ENCODE data around the gene CPM.
"Not testable (repeated sequence)": the region's sequence is repeated elsewhere in the genome, so short reads cannot be mapped to it uniquely, and the experiment has no call there.

The CPM gene

DNA sequence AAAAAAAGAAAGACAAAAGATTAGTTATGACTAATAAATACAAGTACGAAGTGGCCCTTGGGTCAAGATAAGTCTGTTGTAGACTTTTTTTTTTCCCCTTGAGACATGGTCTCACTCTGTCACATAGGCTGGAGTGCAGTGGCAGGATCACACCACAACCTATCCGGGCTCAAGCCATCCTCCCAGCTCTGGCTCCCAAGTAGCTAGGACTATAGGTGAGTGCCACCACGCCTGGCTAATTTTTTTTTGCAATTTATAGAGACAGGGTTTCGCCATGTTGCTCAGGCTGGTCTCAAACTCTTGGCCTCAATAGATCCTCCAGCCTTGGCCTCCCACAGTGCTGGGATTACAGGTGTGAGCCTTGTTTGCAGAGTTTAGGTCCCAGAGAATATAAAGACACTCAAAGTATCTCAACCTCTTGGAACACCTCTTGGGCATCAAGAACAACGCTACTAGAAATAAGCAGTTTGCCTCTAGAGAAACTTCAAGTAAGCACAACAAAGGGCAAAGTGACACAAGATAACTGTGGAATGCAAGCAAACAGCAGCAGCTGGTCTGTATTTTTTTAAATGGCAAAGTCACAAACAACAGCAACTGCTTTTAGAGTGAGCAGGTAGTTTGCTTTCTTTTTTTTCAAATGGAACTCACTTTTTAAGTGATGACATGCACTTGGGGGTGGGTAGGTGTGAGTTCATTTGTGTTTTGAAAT is 128.9 kb downstream of the CPM start:
- DNase-seq: no peak

DNA sequence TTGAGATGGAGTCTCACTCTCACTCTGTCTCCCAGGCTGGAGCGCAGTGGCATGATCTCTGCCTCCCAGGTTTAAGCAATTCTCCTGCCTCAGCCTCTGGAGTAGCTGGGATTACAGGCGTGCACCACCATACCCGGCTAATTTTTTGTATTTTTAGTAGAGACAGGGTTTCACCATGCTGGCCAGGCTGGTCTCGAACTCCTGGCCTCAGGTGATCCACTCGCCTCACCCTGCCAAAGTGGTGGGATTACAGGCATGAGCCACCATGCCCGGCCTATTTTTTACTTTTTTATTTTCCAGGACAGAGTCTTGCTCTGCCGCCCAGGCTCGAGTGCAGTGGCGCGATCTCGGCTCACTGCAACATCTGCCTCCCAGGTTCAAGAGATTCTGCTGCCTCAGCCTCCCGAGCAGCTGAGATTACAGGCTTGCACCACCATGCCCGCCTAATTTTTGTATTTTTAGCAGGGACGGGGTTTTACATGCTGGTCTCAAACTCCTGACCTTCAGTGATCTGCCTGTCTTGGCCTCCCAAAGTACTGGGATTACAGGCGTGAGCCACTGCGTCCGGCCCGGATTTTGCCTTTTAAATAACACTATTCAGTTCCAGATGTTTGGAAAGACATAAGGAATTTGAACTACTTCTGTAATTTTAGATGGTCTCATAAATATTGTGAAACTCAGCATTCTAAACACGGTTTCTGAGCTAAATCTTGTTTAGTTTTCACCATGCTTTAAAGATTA is 129.9 kb downstream of the CPM start:
- DNase-seq: not testable (repeated sequence)

DNA sequence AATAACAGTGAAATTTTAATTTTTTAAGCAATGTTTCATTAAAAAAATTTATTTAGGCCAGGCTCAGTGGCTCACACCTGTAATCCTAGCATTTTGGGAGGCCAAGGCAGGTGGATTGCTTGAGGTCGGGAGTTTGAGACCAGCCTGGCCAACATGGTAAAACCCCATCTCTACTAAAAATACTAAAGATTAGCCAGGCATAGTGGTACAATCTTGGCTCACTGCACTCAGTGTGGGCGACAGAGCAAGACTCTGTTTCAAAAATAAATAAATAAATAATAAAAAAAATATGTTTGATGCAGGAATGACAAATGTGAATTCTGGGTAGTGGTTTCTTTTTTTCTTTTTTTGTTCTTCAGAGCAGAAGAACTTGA is 130.6 kb downstream of the CPM start:
- DNase-seq: not testable (repeated sequence)

Data from NCI-H2227 treated with DMSO at 0.1 percent for 48 hours (cell line).